HepG2 (cell line): ENCODE measurements around the gene KRTAP13-4. TPM values are rescaled to one million over a fixed set of nuclear protein-coding genes. Genes with fewer than 3 reads are reported as not detected.

Source experiments
- ATAC-seq: fragments of 200-7000 bp; cut with Tn5 transposase; 3 replicates; pipeline ENCODE4 v1.9.1; 2020; ENCODE audit warnings: mild to moderate bottlenecking, moderate library complexity
- BruUV-seq: library from RNA; stranded (reverse); fragments of 400-500 nt; replicated peaks from 2 replicates; lab custom pipeline; 2021; lab: Mats Ljungman, UMichigan
- CTCF ChIA-PET: fragments of 300-600 bp; formaldehyde crosslinking; extraction: SDS; loops from one replicate; lab custom pipeline; 2021; ENCODE audit warnings: low total read pairs, inconsistent platforms, low intra/inter-chr PET ratio; lab: Yijun Ruan, JAX
- POLR2A ChIA-PET: fragments of 350-600 bp; sonication (Branson Sonifier 250); formaldehyde crosslinking; loops from one replicate; lab custom pipeline; 2020; ENCODE audit warnings: antibody characterized with exemption, inconsistent platforms; lab: Yijun Ruan, JAX
- DNase-seq: peaks from one replicate; pipeline ENCODE4 v3.0.0-alpha.2; 2015; ENCODE audit warnings: low spot score
- FAIRE-seq: peaks from 3 replicates; lab custom pipeline; 2011; peaks lifted over from hg19 to GRCh38; lab: Jason Lieb, UNC
- H2AFZ ChIP-seq: one replicate; pipeline ENCODE4 v1.6.1; 2011; ENCODE audit warnings: low read length, inconsistent platforms
- H3K27ac ChIP-seq: fragments of 300-600 bp; 3 replicates; pipeline ENCODE4 v1.8.0; 2011; ENCODE audit warnings: mixed run types, mild to moderate bottlenecking, mixed read lengths, low read length, inconsistent platforms; ENCODE audit not compliant: insufficient read depth; ENCODE audit errors: extremely low read length
- H3K27me3 ChIP-seq, 2 experiments: fragments of 200-600 bp in 1 of 2; 2 replicates in 1 of 2; 3 replicates in 1 of 2; pipeline versions ENCODE4 v1.6.0 to v1.8.0; 2011; ENCODE audit warnings: low read length in 2 of 2, mild to moderate bottlenecking in 2 of 2, moderate library complexity in 2 of 2, inconsistent platforms in 1 of 2; ENCODE audit not compliant: insufficient read depth in 2 of 2, control insufficient read depth in 1 of 2
- H3K36me3 ChIP-seq, 2 experiments: fragments of 200-600 bp in 1 of 2; replicated peaks in 1 of 2; 2 replicates in 1 of 2; 3 replicates in 1 of 2; pipeline versions ENCODE4 v1.5.1 to v1.8.0; 2011; ENCODE audit warnings: low read length in 2 of 2, inconsistent platforms in 1 of 2; ENCODE audit not compliant: insufficient read depth in 2 of 2, control insufficient read depth in 1 of 2
- H3K4me1 ChIP-seq: 2 replicates; pipeline ENCODE4 v1.5.1; 2012; ENCODE audit warnings: low read length, inconsistent platforms; ENCODE audit not compliant: insufficient read depth
- H3K4me2 ChIP-seq: 2 replicates; pipeline ENCODE4 v1.6.0; 2011; ENCODE audit warnings: low read depth, low read length, inconsistent platforms
- H3K4me3 ChIP-seq, 3 experiments: fragments of 200-600 bp in 1 of 3; sonication (generic), shearing (Covaris generic) in 1 of 3; replicated peaks in 1 of 3; 2 replicates each; pipeline ENCODE4 v1.5.1; 2011 to 2016; ENCODE audit warnings: low read length in 3 of 3, inconsistent platforms in 2 of 3, low read depth in 2 of 3, mild to moderate bottlenecking in 2 of 3, control low read depth in 1 of 3, mixed read lengths in 1 of 3; ENCODE audit not compliant: insufficient read depth in 1 of 3
- H3K79me2 ChIP-seq: one replicate; pipeline ENCODE4 v1.6.1; 2011; ENCODE audit warnings: low read length, inconsistent platforms; ENCODE audit not compliant: insufficient read depth
- H3K9ac ChIP-seq: 2 replicates; pipeline ENCODE4 v1.6.0; 2011; ENCODE audit warnings: mild to moderate bottlenecking, low read depth, low read length, inconsistent platforms; ENCODE audit not compliant: insufficient read depth
- H3K9me3 ChIP-seq: 2 replicates; pipeline ENCODE4 v1.5.1; 2012; ENCODE audit warnings: mild to moderate bottlenecking, low read length
- H4K20me1 ChIP-seq: 2 replicates; pipeline ENCODE4 v1.6.0; 2011; ENCODE audit warnings: inconsistent platforms, mild to moderate bottlenecking, low read length, moderate library complexity; ENCODE audit not compliant: insufficient read depth
- CBX1 ChIP-seq: IDR thresholded peaks from one replicate; pipeline ENCODE4 v1.6.1; 2016; ENCODE audit warnings: antibody characterized with exemption, low read depth
- FOXO1 ChIP-seq: sonication (generic); formaldehyde crosslinking; IDR thresholded peaks from 2 replicates; pipeline ENCODE4 v1.4.0; 2020; ENCODE audit warnings: missing genetic modification reagents
- HMGA1 ChIP-seq: sonication (generic); formaldehyde crosslinking; conservative IDR thresholded peaks from 2 replicates; pipeline ENCODE4 v1.4.0; 2020; ENCODE audit warnings: missing genetic modification reagents
- MXI1 ChIP-seq: IDR thresholded peaks from 3 replicates; pipeline ENCODE4 v1.6.1; 2012; ENCODE audit warnings: low read depth, low read length, inconsistent platforms, borderline replicate concordance
- PITX1 ChIP-seq: sonication (generic); formaldehyde crosslinking; IDR thresholded peaks from 2 replicates; pipeline ENCODE4 v1.5.1; 2020; ENCODE audit warnings: mild to moderate bottlenecking, missing genetic modification reagents
- SETDB1 ChIP-seq: sonication (generic); formaldehyde crosslinking; IDR thresholded peaks from 2 replicates; pipeline ENCODE4 v1.5.1; 2020; ENCODE audit warnings: missing genetic modification reagents, mild to moderate bottlenecking, borderline replicate concordance
- SPEN ChIP-seq: sonication (generic); formaldehyde crosslinking; IDR thresholded peaks from 2 replicates; pipeline ENCODE4 v1.5.1; 2020; ENCODE audit warnings: low read depth, mild to moderate bottlenecking, missing genetic modification reagents
- THAP11 ChIP-seq: IDR thresholded peaks from 2 replicates; pipeline ENCODE4 v1.6.1; 2016; ENCODE audit warnings: missing biosample characterization, missing genetic modification reagents
- ZBTB39 ChIP-seq: sonication (generic); formaldehyde crosslinking; IDR thresholded peaks from 2 replicates; pipeline ENCODE4 v1.5.0; 2020; ENCODE audit warnings: missing genetic modification reagents
- ZNF101 ChIP-seq: sonication (generic); formaldehyde crosslinking; IDR thresholded peaks from 2 replicates; pipeline ENCODE4 v1.4.0; 2020; ENCODE audit warnings: mild to moderate bottlenecking, low read depth, missing genetic modification reagents, borderline replicate concordance
- ZNF317 ChIP-seq: sonication (generic); formaldehyde crosslinking; IDR thresholded peaks from 2 replicates; pipeline ENCODE4 v1.5.0; 2020; ENCODE audit warnings: mild to moderate bottlenecking, missing genetic modification reagents
- ZNF350 ChIP-seq: sonication (generic); formaldehyde crosslinking; IDR thresholded peaks from 2 replicates; pipeline ENCODE4 v1.4.0; 2020; ENCODE audit warnings: mild to moderate bottlenecking, low read depth, missing genetic modification reagents, borderline replicate concordance
- ZNF512B ChIP-seq: sonication (generic); formaldehyde crosslinking; IDR thresholded peaks from 2 replicates; pipeline ENCODE4 v1.5.1; 2020; ENCODE audit warnings: missing genetic modification reagents, mild to moderate bottlenecking, borderline replicate concordance
- ZNF552 ChIP-seq: sonication (generic); formaldehyde crosslinking; IDR thresholded peaks from 2 replicates; pipeline ENCODE4 v1.9.0; 2022; ENCODE audit warnings: missing genetic modification reagents, mild to moderate bottlenecking, borderline replicate concordance
- ZNF572 ChIP-seq: sonication (generic); formaldehyde crosslinking; IDR thresholded peaks from 2 replicates; pipeline ENCODE4 v1.5.1; 2020; ENCODE audit warnings: mild to moderate bottlenecking, missing genetic modification reagents
- ZNF704 ChIP-seq: sonication (generic); formaldehyde crosslinking; IDR thresholded peaks from 2 replicates; pipeline ENCODE4 v1.8.1; 2023; ENCODE audit warnings: mild to moderate bottlenecking, inconsistent platforms, moderate library complexity, missing genetic modification reagents, borderline replicate concordance
- ZSCAN22 ChIP-seq: sonication (generic); formaldehyde crosslinking; IDR thresholded peaks from 2 replicates; pipeline ENCODE4 v1.4.0; 2020; ENCODE audit warnings: mild to moderate bottlenecking, missing genetic modification reagents
- WGBS: methylation state at CpG from one replicate; pipeline ENCODE4 v1.1.6; 2017; ENCODE audit warnings: low lambda C conversion rate; 5-methylcytosine and 5-hydroxymethylcytosine counted together
- in situ Hi-C: cut with HindIII; loops from 2 replicates; pipeline ENCODE4 v1.10.0; 2017; ENCODE audit warnings: low pct_unique_long_range_greater_than_20kb; ENCODE audit not compliant: extremely low pct_ligation_motif_present
- intact Hi-C: fragments of 100-400 bp; cut with micrococcal nuclease; formaldehyde crosslinking; loops from one replicate; pipeline ENCODE4 v1.10.0; 2022; ENCODE audit not compliant: unreplicated experiment
- polyA plus RNA-seq, 8 experiments: library from polyadenylated mRNA; depleted of rRNA in 3 of 8; stranded (reverse) in 7 of 8; unstranded in 1 of 8; fragments of >200 nt; fragmentation: Illumina TruSeq in 4 of 8; extraction: Trizol in 4 of 8; gene quantifications; 2 replicates each; pipeline versions ENCODE4 v1.2.1 to v1.2.3, GENCODE V29; 2011 to 2016; ENCODE audit warnings: low read depth in 4 of 8, missing spikeins in 1 of 8, mixed read lengths in 1 of 8; ENCODE audit not compliant: insufficient read depth in 1 of 8
- total RNA-seq, 5 experiments: library from RNA; depleted of rRNA; stranded (reverse); fragments of >200 nt; fragmentation: Illumina TruSeq; extraction: Trizol; gene quantifications; 2 replicates each; pipeline ENCODE4 v1.2.3, GENCODE V29; 2016; ENCODE audit warnings: low read depth in 1 of 5

Gene KRTAP13-4
- total and polyA plus RNA-seq, 2 of the 13 experiments (the other 11 are each of a cell fraction or from before 2014, with no cell fraction given) = not detected

- no peak for TF ChIP-seq ZNF704 (CRISPR knock-in tag)
- TF ChIP-seq ZNF552 = no peak
Observed at GRCh38 chr21:30430170-30430655, at the start of gene KRTAP13-4 (continued).

- no peaks in the 10 kb centered on the region for H3K79me2 ChIP-seq
- no peak overlapping the region for H3K9ac ChIP-seq
- peaks cover 92% of the 10 kb centered on the region for H3K9me3 ChIP-seq
- ChIA-PET CTCF (no interaction called here), POLR2A (no interaction called here)
- no peak overlapping the region for H3K27ac ChIP-seq
- H3K4me2 ChIP-seq = no peak overlapping the region
- H3K4me1 ChIP-seq = no peaks in the 10 kb centered on the region
- in situ Hi-C loops = no loop called here
- WGBS = 0% methylated on average over 1 of the region's 1 CpG
- no peak overlapping the region for H2AFZ ChIP-seq
- no peak overlapping the region for H3K4me3 ChIP-seq
- ATAC-seq = no peak
- H4K20me1 ChIP-seq = no peaks in the 10 kb centered on the region
- no peak for FAIRE-seq
- no peak for DNase-seq
- no peaks in the 10 kb centered on the region for H3K27me3 ChIP-seq
- BruUV-seq = no TSS peak
- H3K36me3 ChIP-seq = no peaks in the 10 kb centered on the region
- intact Hi-C loops = no loop called here
- TF ChIP-seq ZNF350 (CRISPR knock-in tag) (no peak), MXI1 (no peak), ZNF101 (no peak), SPEN (CRISPR knock-in tag) (no peak), PITX1 (no peak), ZNF512B (CRISPR knock-in tag) (no peak), FOXO1 (CRISPR knock-in tag) (no peak), CBX1 (no peak), SETDB1 (no peak), ZNF317 (CRISPR knock-in tag) (no peak), ZNF552 (no peak), THAP11 (no peak), ZSCAN22 (CRISPR knock-in tag) (no peak), ZNF572 (CRISPR knock-in tag) (no peak), ZBTB39 (CRISPR knock-in tag) (no peak), HMGA1 (no peak)
Observed at GRCh38 chr21:30382201-30382600, 47.8 kb upstream of the KRTAP13-4 start.
